GM23248 (cell line): ENCODE measurements around the gene PGM2L1. TPM values are rescaled to one million over a fixed set of nuclear protein-coding genes. Genes with fewer than 3 reads are reported as not detected.
A peak's percentile ranks its signal among the peaks of the same experiment; 100 is the strongest.
"Not testable (repeated sequence)": the region's sequence is repeated elsewhere in the genome, so short reads cannot be mapped to it uniquely, and the experiment has no call there.

Experiments
- DNase-seq: peaks from one replicate; pipeline ENCODE4 v3.0.0-alpha.2; 2015
- H2AFZ ChIP-seq: fragments of 200-600 bp; sonication (generic); 2 replicates; pipeline ENCODE4 v1.6.1; 2016; ENCODE audit warnings: antibody characterized with exemption
- H3F3A ChIP-seq: fragments of 200-600 bp; sonication (generic); 2 replicates; pipeline ENCODE4 v1.6.1; 2016; ENCODE audit warnings: mild to moderate bottlenecking, antibody characterized with exemption, mixed run types; ENCODE audit not compliant: insufficient read depth
- H3K27ac ChIP-seq: fragments of 200-600 bp; sonication (generic); 2 replicates; pipeline ENCODE4 v1.5.1; 2016; ENCODE audit warnings: mild to moderate bottlenecking
- H3K27me3 ChIP-seq: fragments of 200-600 bp; sonication (generic); replicated peaks from 2 replicates; pipeline ENCODE4 v1.6.1; 2016; ENCODE audit warnings: mild to moderate bottlenecking; ENCODE audit not compliant: insufficient read depth
- H3K36me3 ChIP-seq: fragments of 200-600 bp; sonication (generic); 2 replicates; pipeline ENCODE4 v1.6.1; 2016; ENCODE audit warnings: low read depth, mild to moderate bottlenecking
- H3K4me1 ChIP-seq: fragments of 200-600 bp; sonication (generic); 2 replicates; pipeline ENCODE4 v1.6.1; 2016; ENCODE audit warnings: mild to moderate bottlenecking; ENCODE audit not compliant: insufficient read depth
- H3K4me2 ChIP-seq: fragments of 200-600 bp; sonication (generic); one replicate; pipeline ENCODE4 v1.6.1; 2016; ENCODE audit warnings: mild to moderate bottlenecking; ENCODE audit not compliant: unreplicated experiment
- H3K4me3 ChIP-seq: fragments of 200-600 bp; sonication (generic); 2 replicates; pipeline ENCODE4 v1.5.1; 2016; ENCODE audit warnings: mild to moderate bottlenecking
- H3K79me2 ChIP-seq: fragments of 200-600 bp; sonication (generic); 2 replicates; pipeline ENCODE4 v1.6.1; 2016; ENCODE audit warnings: mild to moderate bottlenecking; ENCODE audit not compliant: insufficient read depth
- H3K9ac ChIP-seq: fragments of 200-600 bp; sonication (generic); 2 replicates; pipeline ENCODE4 v1.6.1; 2016; ENCODE audit warnings: mild to moderate bottlenecking
- H3K9me2 ChIP-seq: fragments of 200-600 bp; sonication (generic); 2 replicates; pipeline ENCODE4 v1.6.1; 2016; ENCODE audit warnings: mixed run types, mild to moderate bottlenecking, moderate library complexity; ENCODE audit not compliant: insufficient read depth
- H3K9me3 ChIP-seq: fragments of 200-600 bp; sonication (generic); one replicate; pipeline ENCODE4 v1.6.1; 2017; ENCODE audit warnings: low read depth
- H4K20me1 ChIP-seq: fragments of 200-600 bp; sonication (generic); 2 replicates; pipeline ENCODE4 v1.6.0; 2016; ENCODE audit not compliant: insufficient read depth
- EZH2 ChIP-seq: fragments of 200-600 bp; sonication (generic); IDR thresholded peaks from 2 replicates; pipeline ENCODE4 v1.6.1; 2018; ENCODE audit warnings: antibody characterized with exemption, mild to moderate bottlenecking; ENCODE audit not compliant: insufficient read depth, poor library complexity, severe bottlenecking
- EZH2phosphoT487 ChIP-seq: fragments of 200-600 bp; sonication (generic); IDR thresholded peaks from 2 replicates; pipeline ENCODE4 v1.6.1; 2018; ENCODE audit warnings: antibody characterized with exemption, moderate library complexity, mild to moderate bottlenecking, low read depth; ENCODE audit not compliant: insufficient read depth
- WGBS, 2 experiments: methylation state at CpG; one replicate each; pipeline ENCODE4 v1.1.6; 2015 to 2017; ENCODE audit warnings: low lambda C conversion rate in 2 of 2, low coverage in 1 of 2; ENCODE audit errors: missing lambda C conversion rate in 2 of 2; 5-methylcytosine and 5-hydroxymethylcytosine counted together
- in situ Hi-C: fragments of 300-500 bp; cut with MboI; formaldehyde crosslinking; loops from 2 replicates; pipeline ENCODE4 v1.15.0; 2020
- polyA plus RNA-seq: library from polyadenylated mRNA; unstranded; fragments of >200 nt; fragmentation: Nextera tagmentation; extraction: Ambion mirVana; gene quantifications from 2 replicates; pipeline ENCODE4 v1.2.1, GENCODE V29; 2016
- total RNA-seq: library from RNA; depleted of rRNA; stranded (reverse); fragments of >200 nt; shearing (Covaris generic); gene quantifications from 2 replicates; pipeline ENCODE4 v1.2.3, GENCODE V29; 2014

PGM2L1 gene
- total and polyA plus RNA-seq, 2 experiments from 2014 or later: 4.7 to 5.2 TPM

DNA sequence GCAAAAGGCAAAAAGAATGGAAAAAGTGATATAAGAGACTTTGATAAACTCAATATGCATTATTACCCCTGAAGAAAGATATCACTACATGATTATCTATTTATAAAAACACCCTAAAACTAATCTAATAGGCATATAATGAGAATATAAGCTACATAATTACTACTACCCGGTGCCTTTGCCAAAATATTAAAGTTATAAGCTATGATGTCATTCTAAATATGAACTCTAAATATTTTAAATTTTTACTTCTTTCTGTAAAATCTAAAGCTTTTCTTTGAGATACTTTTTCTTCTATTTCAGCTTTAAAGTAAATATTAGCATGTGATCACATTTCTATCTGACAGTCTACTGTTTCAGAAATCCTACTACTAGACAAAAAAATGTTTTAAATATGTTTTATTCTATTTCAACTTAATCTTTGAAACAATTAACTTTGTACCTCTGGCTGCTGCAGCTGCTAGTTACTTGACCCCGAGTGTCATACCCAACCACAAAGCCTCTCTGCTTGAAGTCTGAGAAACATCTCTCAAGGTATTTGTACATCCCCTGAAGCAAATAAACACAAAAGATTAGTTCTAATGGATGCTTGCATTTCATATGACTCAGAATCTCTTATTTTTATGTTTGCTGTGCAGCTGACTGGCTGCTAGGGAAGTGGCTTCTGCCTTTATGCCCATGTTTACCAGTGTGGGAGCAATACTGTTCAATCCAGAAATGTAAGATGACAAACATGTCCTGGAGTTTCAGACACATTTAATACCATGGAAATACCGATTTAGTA is 26.8 kb downstream of the PGM2L1 start:
- H3K4me2 ChIP-seq: peak overlapping the region; percentile 13
- H3K4me1 ChIP-seq: peaks cover 29% of the 10 kb centered on the region
- no peaks in the 10 kb centered on the region for H3K9me3 ChIP-seq
- H3K36me3 ChIP-seq: no peaks in the 10 kb centered on the region
- no peak overlapping the region for H3K4me3 ChIP-seq
- TF ChIP-seq EZH2 (no peak), EZH2phosphoT487 (no peak)
- peak overlapping the region; percentile 5; the same call in 1 of the 2 replicates for H2AFZ ChIP-seq
- peak overlapping the region; percentile 32 for H3K27ac ChIP-seq
- no peaks in the 10 kb centered on the region for H3K27me3 ChIP-seq
- no peaks in the 10 kb centered on the region for H3K9me2 ChIP-seq
- peaks cover 12% of the 10 kb centered on the region; the same call in 1 of the 2 replicates for H3F3A ChIP-seq
- H3K79me2 ChIP-seq: no peaks in the 10 kb centered on the region
- in situ Hi-C loops: no loop called here
- H3K9ac ChIP-seq: 0 out of 2 replicates have a peak overlapping the region, but pooled peaks have one; percentile 1
- no peaks in the 10 kb centered on the region for H4K20me1 ChIP-seq
- 57 to 68% methylated on average over 3 of the region's 3 CpGs for WGBS, 2 experiments
- DNase-seq: peak; percentile 48

DNA sequence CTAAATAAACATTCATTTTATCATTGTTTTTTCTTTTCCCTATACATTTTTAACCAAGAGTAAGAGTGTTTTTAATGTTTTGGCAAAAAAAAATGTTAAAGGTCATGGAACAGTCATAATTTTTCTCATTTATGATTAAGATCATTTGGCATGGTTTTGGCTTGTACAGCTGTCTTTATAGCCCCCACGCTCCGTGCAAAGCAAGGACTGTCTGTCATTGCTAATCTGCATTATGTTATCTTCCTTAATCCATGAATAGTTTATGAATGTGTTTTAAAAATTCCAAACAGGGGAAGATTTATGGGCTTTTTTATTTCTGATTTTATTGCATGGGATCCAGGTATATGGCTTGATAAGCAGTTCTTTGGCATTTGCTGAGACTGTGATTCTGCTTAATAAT is 28.1 kb downstream of the PGM2L1 start:
- no peak overlapping the region for H3K27ac ChIP-seq

DNA sequence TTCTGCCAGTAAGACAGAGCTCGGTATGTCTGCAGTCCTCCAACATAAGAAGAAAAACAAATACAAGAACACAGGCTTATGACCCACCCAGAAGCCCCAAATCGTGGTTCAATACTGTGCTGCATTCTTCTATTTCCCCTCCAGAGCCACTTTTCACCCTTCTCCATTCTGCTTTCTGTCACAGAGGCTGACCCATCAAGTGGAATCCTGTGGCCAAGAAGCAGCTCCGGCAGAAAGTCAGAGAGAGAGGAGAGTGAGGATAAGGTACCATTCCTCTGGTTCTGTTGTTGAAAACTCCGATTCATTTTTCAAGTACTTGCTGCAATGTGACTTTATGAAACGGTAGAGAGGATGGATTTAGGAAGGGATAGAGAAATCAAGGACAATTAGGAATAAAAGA is 30.4 kb downstream of the PGM2L1 start:
- Histone ChIP-seq H2AFZ (no peak overlapping the region), H4K20me1 (no peaks in the 10 kb centered on the region), H3K36me3 (no peaks in the 10 kb centered on the region), H3K27ac (no peak overlapping the region), H3K4me3 (no peak overlapping the region), H3K4me2 (no peak overlapping the region), H3K9ac (no peak overlapping the region), H3K4me1 (peaks cover 23% of the 10 kb centered on the region), H3K9me2 (no peaks in the 10 kb centered on the region), H3K79me2 (no peaks in the 10 kb centered on the region), H3K9me3 (no peaks in the 10 kb centered on the region), H3F3A (peaks cover 15% of the 10 kb centered on the region; the same call in 1 of the 2 replicates), H3K27me3 (no peaks in the 10 kb centered on the region)
- no peak for TF ChIP-seq EZH2
- TF ChIP-seq EZH2phosphoT487: no peak
- WGBS, 2 experiments: 84 to 85% methylated on average over 5 of the region's 5 CpGs
- no peak for DNase-seq
- in situ Hi-C loops: no loop called here

More for the DNA sequence above, 28.1 kb downstream of the PGM2L1 start:
- no peaks in the 10 kb centered on the region for H3K27me3 ChIP-seq
- in situ Hi-C loops: no loop called here
- H4K20me1 ChIP-seq: no peaks in the 10 kb centered on the region
- H3K9me3 ChIP-seq: no peaks in the 10 kb centered on the region
- no peak overlapping the region for H3K9ac ChIP-seq
- no peak overlapping the region for H2AFZ ChIP-seq
- no peak overlapping the region for H3K4me3 ChIP-seq
- H3K79me2 ChIP-seq: no peaks in the 10 kb centered on the region
- TF ChIP-seq EZH2phosphoT487: no peak
- TF ChIP-seq EZH2: no peak
- no peaks in the 10 kb centered on the region for H3K36me3 ChIP-seq
- no peaks in the 10 kb centered on the region for H3K9me2 ChIP-seq
- 95 to 99% methylated on average over 2 of the region's 2 CpGs for WGBS, 2 experiments
- H3K4me1 ChIP-seq: peaks cover 32% of the 10 kb centered on the region
- no peak for DNase-seq
- peaks cover 15% of the 10 kb centered on the region; the same call in 1 of the 2 replicates for H3F3A ChIP-seq
- no peak overlapping the region for H3K4me2 ChIP-seq

DNA sequence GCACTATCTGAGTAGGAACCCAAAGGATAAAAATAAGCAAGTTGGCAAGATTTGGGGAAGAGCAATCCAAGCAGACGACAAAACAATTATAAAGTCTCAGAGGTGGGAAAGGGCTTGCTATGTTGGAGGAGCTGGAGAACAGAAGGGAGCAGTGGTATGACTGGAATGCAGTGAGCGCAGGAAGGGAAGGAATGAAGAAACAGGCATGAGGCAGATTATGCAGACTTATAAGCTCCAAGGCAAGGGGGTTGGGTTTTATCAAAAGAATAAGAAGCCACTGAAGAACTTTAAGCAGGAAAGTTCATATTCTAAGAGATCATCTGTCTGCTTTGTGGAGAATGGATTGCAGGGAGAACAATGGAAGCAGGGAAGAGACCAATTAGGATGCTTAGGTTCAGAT is 31.7 kb downstream of the PGM2L1 start:
- H3K4me3 ChIP-seq: no peak overlapping the region
- peak overlapping the region; percentile 49 for H2AFZ ChIP-seq

DNA sequence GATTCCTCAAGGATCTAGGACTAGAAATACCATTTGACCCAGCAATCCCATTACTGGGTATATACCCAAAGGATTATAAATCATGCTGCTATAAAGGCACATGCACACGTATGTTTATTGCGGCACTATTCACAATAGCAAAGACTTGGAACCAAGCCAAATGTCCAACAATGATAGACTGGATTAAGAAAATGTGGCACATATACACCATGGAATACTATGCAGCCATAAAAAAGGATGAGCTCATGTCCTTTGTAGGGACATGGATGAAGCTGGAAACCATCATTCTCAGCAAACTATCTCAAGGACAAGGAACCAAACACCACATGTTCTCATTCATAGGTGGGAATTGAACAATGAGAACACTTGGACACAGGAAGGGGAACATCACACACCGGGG is 32.4 kb downstream of the PGM2L1 start:
- DNase-seq, in situ Hi-C loops: not testable (repeated sequence)
- 100% methylated on average over 3 of the region's 3 CpGs for WGBS, 2 experiments

More for the DNA sequence above, 31.7 kb downstream of the PGM2L1 start:
- H3F3A ChIP-seq: peaks cover 9% of the 10 kb centered on the region; the same call in 1 of the 2 replicates
- H4K20me1 ChIP-seq: no peaks in the 10 kb centered on the region
- H3K9me2 ChIP-seq: no peaks in the 10 kb centered on the region
- no peak overlapping the region for H3K9ac ChIP-seq
- TF ChIP-seq EZH2 (no peak), EZH2phosphoT487 (no peak)
- H3K79me2 ChIP-seq: no peaks in the 10 kb centered on the region
- peak; percentile 57 for DNase-seq
- no peaks in the 10 kb centered on the region for H3K9me3 ChIP-seq
- H3K27ac ChIP-seq: peak overlapping the region; percentile 28; the same call in 1 of the 2 replicates
- in situ Hi-C loops: no loop called here
- H3K27me3 ChIP-seq: no peaks in the 10 kb centered on the region
- peaks cover 16% of the 10 kb centered on the region for H3K4me1 ChIP-seq
- 28 to 38% methylated on average over 2 of the region's 2 CpGs for WGBS, 2 experiments
- no peaks in the 10 kb centered on the region for H3K36me3 ChIP-seq
- H3K4me2 ChIP-seq: peak overlapping the region; percentile 36

More for the DNA sequence above, 32.4 kb downstream of the PGM2L1 start:
- not testable (repeated sequence) for H3K27me3 ChIP-seq, H3K27ac ChIP-seq, H3K36me3 ChIP-seq, H2AFZ ChIP-seq, H3K9ac ChIP-seq, H4K20me1 ChIP-seq, H3K9me2 ChIP-seq, H3F3A ChIP-seq, H3K79me2 ChIP-seq, H3K4me3 ChIP-seq, H3K9me3 ChIP-seq, H3K4me2 ChIP-seq
- peaks cover 10% of the 10 kb centered on the region; the same call in 1 of the 2 replicates for H3K4me1 ChIP-seq
